Measurements from ENCODE around the gene KLF2. TPM values are rescaled to one million over a fixed set of nuclear protein-coding genes. Genes with fewer than 3 reads are reported as not detected.

The KLF2 gene
- total and polyA plus RNA-seq, 2 of the 13 experiments (the other 11 are each of a cell fraction or from before 2014, with no cell fraction given), result not detected

- TF ChIP-seq, protein P1, sequence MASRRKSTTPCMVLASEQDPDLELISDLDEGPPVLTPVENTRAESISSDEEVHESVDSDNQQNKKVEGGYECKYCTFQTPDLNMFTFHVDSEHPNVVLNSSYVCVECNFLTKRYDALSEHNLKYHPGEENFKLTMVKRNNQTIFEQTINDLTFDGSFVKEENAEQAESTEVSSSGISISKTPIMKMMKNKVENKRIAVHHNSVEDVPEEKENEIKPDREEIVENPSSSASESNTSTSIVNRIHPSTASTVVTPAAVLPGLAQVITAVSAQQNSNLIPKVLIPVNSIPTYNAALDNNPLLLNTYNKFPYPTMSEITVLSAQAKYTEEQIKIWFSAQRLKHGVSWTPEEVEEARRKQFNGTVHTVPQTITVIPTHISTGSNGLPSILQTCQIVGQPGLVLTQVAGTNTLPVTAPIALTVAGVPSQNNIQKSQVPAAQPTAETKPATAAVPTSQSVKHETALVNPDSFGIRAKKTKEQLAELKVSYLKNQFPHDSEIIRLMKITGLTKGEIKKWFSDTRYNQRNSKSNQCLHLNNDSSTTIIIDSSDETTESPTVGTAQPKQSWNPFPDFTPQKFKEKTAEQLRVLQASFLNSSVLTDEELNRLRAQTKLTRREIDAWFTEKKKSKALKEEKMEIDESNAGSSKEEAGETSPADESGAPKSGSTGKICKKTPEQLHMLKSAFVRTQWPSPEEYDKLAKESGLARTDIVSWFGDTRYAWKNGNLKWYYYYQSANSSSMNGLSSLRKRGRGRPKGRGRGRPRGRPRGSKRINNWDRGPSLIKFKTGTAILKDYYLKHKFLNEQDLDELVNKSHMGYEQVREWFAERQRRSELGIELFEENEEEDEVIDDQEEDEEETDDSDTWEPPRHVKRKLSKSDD (CRISPR knock-in tag; IDR thresholded peaks at IDR 0.05; ENCODE audit: low read depth), result no peak
- TF ChIP-seq KLF9 (CRISPR knock-in tag; IDR thresholded peaks at IDR 0.05; ENCODE audit: low read depth), result no peak
- no peak for TF ChIP-seq ZBTB40 (IDR thresholded peaks at IDR 0.05)
- TF ChIP-seq ZBTB40 (CRISPR knock-in tag; IDR thresholded peaks at IDR 0.05), result no peak
Observed at GRCh38 chr19:16339361-16339725, 14.7 kb downstream of the KLF2 start (continued).

All from HepG2 (cell line).